CD4-positive, alpha-beta T cell treated with Interleukin-10 for 1 hour (primary cell): ENCODE measurements around the gene NOG.

ENCODE experiments used
- DNase-seq: peaks from one replicate; pipeline ENCODE4 v3.0.0-alpha.2; 2020

NOG gene

GRCh38 chr17:56597495-56597990 is 4.0 kb downstream of the NOG start:
- DNase-seq, result no peak

- DNase-seq, result no peak
These were observed 5.0 kb downstream of the NOG start for GRCh38 chr17:56598466-56598865.

GRCh38 chr17:56599088-56599487 is 5.6 kb downstream of the NOG start:
- no peak for DNase-seq

- DNase-seq, result no peak
These were observed 6.1 kb downstream of the NOG start for GRCh38 chr17:56599566-56599965.

- no peak for DNase-seq
These were observed 6.8 kb downstream of the NOG start for GRCh38 chr17:56600256-56600655.

- no peak for DNase-seq
These were observed 8.1 kb downstream of the NOG start for GRCh38 chr17:56601591-56601990.

GRCh38 chr17:56602292-56603130 is 9.0 kb downstream of the NOG start:
- DNase-seq, result peak; percentile 43

- DNase-seq, result no peak
These were observed 10.2 kb downstream of the NOG start for GRCh38 chr17:56603486-56604238.

GRCh38 chr17:56604691-56605290 is 11.3 kb downstream of the NOG start:
- no peak for DNase-seq

- no peak for DNase-seq
These were observed 15.4 kb downstream of the NOG start for GRCh38 chr17:56608944-56609343.

- DNase-seq, result no peak
These were observed 16.8 kb downstream of the NOG start for GRCh38 chr17:56610321-56610720.

- no peak for DNase-seq
These were observed 19.6 kb downstream of the NOG start for GRCh38 chr17:56613131-56613530.

GRCh38 chr17:56614522-56614921 is 21.0 kb downstream of the NOG start:
- no peak for DNase-seq

- DNase-seq, result no peak
These were observed 22.7 kb downstream of the NOG start for GRCh38 chr17:56616239-56616638.

- no peak for DNase-seq
These were observed 29.9 kb downstream of the NOG start for GRCh38 chr17:56623383-56623782.

- DNase-seq, result no peak
These were observed 30.8 kb downstream of the NOG start for GRCh38 chr17:56624309-56624708.

GRCh38 chr17:56624912-56625311 is 31.4 kb downstream of the NOG start:
- no peak for DNase-seq

GRCh38 chr17:56629531-56630075 is 36.1 kb downstream of the NOG start:
- DNase-seq, result no peak

- no peak for DNase-seq
These were observed 36.7 kb downstream of the NOG start for GRCh38 chr17:56630202-56630601.

GRCh38 chr17:56633681-56634080 is 40.2 kb downstream of the NOG start:
- DNase-seq, result no peak

GRCh38 chr17:56635641-56636040 is 42.1 kb downstream of the NOG start:
- DNase-seq, result no peak

GRCh38 chr17:56636265-56636664 is 42.8 kb downstream of the NOG start:
- DNase-seq, result no peak

- no peak for DNase-seq
These were observed 43.8 kb downstream of the NOG start for GRCh38 chr17:56637254-56637653.
